HG02571 (cell line): ENCODE results near the gene TMEM94.

Experiments used
- ATAC-seq: cut with Tn5 transposase; IDR thresholded peaks from one replicate; pipeline ENCODE4 v1.9.1; 2021; ENCODE audit warnings: mild to moderate bottlenecking, moderate library complexity; ENCODE audit not compliant: unreplicated experiment

The TMEM94 gene

GRCh38 chr17:75494326-75494877 is 38.0 kb downstream of the TMEM94 start:
- ATAC-seq = no peak

DNA sequence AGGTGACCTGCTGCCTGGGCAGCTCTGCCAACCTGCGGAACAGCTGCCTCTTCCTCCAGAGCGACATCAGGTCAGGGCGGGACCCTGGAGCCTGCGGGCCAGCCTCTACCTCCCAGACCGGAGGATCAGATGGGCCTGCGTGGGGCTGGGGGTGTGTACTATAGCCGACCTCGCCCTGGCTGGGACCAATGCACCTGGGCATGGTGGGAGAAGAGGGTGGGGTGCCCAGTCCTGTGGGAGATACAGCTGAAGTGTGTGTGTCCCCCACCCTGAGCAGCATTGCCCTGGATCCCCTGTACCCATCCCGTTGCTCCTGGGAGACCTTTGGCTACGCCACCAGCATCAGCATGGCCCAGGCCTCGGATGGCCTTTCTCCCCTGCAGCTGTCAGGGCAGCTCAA is 39.6 kb downstream of the TMEM94 start:
- ATAC-seq = no peak

DNA sequence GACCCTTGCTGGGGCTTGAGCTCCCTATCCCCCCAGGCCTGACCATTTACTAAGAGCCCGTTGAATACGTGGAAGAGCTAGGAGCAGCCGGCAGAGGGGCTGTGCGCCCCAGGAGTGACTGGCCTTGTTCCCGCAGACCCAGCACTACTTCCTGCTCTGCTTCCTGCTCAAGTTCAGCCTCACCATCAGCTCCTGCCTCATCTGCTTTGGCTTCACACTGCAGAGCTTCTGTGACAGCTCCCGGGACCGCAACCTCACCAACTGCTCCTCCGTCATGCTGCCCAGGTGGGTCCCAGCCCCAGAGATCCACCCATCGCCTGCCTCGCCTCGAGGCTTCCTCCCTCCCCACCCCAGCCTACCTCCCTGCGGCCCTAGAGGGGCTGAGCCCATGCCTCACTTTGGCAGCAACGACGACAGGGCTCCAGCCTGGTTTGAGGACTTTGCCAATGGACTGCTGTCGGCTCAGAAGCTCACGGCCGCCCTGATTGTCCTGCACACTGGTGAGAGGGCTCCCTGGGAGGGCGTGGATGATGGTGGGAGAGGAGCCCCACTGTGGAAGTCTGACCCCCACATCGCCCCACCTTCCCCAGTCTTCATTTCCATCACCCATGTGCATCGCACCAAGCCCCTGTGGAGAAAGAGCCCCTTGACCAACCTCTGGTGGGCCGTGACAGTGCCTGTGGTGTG is 41.7 kb downstream of the TMEM94 start:
- ATAC-seq = no peak

- ATAC-seq = no peak
Measured at GRCh38 chr17:75498726-75499213, 42.3 kb downstream of the TMEM94 start.

DNA sequence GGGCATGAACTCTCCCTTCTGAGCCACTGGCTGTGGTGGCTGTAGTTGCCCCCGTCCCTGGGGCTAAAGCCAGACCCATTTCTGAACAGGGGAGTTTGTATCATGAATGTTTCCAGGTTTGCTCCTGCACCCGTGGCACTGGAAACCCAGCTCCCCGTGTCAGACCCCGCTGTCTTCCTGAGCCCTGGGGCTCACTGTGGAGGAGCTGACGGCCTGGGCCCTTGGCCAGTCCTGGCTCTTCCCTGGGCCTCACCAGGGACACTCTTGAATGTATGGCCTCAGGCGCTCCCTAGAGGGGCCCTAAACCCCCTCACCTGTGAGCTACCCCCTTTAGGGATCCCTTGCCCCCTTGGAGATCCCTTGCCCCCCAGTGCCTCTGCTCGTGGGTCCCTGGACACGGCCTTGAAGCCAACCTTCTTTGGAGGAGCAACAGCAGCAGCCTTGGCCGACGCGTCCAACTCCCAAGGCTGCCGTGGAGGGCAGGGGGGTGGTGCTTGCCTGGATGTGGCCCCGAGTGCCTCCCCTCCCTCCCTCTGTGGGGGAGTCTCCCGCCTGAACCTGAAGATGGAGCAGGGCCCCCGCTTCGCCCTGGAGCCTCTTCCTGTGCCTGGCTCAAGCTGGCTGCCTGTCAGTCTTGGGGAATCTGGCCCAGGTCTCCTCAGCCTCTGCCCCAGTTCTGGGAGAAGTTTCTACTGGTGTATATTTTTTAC is 43.0 kb downstream of the TMEM94 start:
- no peak for ATAC-seq

GRCh38 chr17:75500419-75501216 is 44.2 kb downstream of the TMEM94 start:
- ATAC-seq = no peak

GRCh38 chr17:75501378-75502071 is 45.1 kb downstream of the TMEM94 start:
- ATAC-seq = no peak

GRCh38 chr17:75502072-75502720 is 45.8 kb downstream of the TMEM94 start:
- no peak for ATAC-seq

GRCh38 chr17:75502721-75503329 is 46.4 kb downstream of the TMEM94 start:
- no peak for ATAC-seq

- no peak for ATAC-seq
Measured at GRCh38 chr17:75503337-75503950, 47.0 kb downstream of the TMEM94 start.

GRCh38 chr17:75503976-75504346 is 47.5 kb downstream of the TMEM94 start:
- no peak for ATAC-seq

DNA sequence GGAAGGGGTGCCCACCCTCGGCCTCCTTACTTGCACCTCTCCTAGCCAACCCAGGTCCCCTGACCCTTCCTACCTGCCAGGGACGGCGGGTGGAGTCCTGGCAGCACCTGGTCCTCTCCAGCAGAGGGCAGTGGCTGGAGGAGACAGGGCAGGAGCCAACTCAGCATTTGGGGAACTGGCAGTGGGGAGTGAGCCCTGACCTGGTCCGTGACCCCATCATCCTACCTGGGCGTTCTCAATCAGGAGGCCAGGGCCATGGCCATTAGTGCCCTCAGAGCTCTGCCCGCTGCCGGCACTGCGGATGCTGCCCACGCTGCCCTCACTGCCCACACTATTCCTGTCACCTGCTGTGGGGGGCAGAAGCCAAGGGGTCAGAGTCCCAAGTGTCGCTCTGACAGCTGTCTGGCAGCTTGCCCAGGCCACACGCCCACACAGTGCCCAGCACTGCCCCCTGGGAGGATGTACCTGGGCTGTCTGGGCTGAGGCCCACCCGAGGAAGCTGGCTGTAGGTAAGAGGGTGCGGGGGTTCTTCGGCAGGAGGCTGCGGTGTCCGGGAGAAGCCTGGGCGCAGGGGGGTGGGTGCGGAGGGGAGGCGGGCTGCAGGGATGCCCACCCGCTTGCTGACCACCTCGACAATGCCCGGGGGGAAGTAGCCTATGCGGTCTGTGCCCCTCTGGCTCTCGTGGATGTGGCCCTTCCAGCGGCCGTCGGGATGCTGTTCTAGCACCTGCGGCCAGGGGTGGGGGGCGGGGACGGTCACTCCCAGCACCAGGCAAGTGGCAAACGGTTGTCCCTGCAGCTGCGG is 48.1 kb downstream of the TMEM94 start:
- ATAC-seq = no peak

GRCh38 chr17:75505152-75505409 is 48.6 kb downstream of the TMEM94 start:
- no peak for ATAC-seq

DNA sequence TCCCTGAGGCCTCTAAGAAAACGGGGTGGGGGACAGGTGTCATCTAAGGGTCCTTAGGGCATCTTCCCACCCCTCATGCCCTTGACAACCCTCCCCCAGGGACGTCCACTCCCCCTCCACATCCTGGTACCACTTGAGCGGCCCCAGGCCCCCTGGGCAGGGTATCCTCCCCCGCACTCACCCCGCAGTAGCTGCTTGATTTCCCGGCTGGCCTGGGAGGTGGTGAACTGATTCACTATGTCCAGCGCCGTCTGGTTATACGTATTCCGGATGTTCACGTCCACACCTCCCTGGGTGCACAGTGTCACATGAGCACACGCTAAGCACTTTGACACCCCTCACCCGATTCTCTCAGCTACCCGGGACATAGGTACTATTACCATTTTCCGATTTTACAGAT is 49.2 kb downstream of the TMEM94 start:
- no peak for ATAC-seq

DNA sequence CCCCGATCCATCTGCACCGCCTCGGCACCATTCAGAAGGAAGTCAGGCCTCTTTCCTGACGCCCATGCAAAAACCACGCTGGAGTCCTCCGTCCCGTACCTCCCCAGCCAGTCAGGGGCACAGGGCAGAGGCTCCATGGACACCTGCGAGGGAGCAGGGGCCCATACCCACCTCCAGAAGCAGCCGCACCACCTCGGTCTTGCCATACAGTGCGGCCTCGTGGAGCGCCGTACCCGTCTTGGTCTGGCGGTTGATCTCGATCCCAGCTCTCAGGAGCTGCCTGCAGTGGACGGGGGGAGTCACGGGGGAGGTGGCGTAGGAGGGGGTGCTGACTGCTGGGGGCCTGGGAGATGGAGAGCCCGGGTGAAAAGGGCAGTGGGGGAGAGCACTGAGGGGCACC is 49.7 kb downstream of the TMEM94 start:
- no peak for ATAC-seq

DNA sequence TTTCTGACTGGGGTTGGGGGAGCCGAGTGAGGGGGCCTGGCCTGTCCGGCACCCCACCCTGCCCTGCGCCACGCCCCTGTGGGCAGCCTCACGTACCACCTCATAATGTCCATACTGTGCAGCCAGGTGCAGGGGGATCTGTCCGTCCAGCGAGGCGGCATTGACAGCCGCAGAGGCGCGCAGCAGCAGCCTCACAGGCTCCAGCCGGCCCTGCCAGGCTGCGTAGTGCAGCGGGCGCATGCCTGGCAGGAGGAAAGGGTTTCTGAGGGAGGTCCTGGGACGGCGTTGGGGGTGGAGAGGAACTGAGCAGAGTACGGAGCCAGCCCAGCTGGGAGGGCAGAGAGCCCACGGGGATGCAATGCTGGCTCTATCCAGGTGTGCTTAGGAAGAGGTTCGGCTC is 50.5 kb downstream of the TMEM94 start:
- ATAC-seq = no peak

- ATAC-seq = no peak
Measured at GRCh38 chr17:75507733-75508719, 51.6 kb downstream of the TMEM94 start.

GRCh38 chr17:75508931-75509361 is 52.5 kb downstream of the TMEM94 start:
- no peak for ATAC-seq
